DMS 273 (cell line): Measurements from ENCODE around the gene S100PBP.
"Not testable (repeated sequence)": the region's sequence is repeated elsewhere in the genome, so short reads cannot be mapped to it uniquely, and the experiment has no call there.

ENCODE experiments used
- DNase-seq: peaks from one replicate; lab custom pipeline; 2025; ENCODE audit not compliant: unreplicated experiment; lab: John Stamatoyannopoulos, UW

Gene S100PBP

GRCh38 chr1:32898958-32899357, 81.5 kb downstream of the S100PBP start:
- DNase-seq = no peak

- DNase-seq = no peak
Observed at GRCh38 chr1:32899586-32900296, 82.3 kb downstream of the S100PBP start.

GRCh38 chr1:32900371-32900955, 83.0 kb downstream of the S100PBP start:
- no peak for DNase-seq

GRCh38 chr1:32900956-32901822, 83.7 kb downstream of the S100PBP start, which contains the start of gene TMEM54:
Gene TMEM54 (minus strand): TSS chr1:32901389. CDS start chr1:32901238, 151 bp downstream.
- peak; percentile 70 for DNase-seq

- DNase-seq = no peak
Observed at GRCh38 chr1:32901823-32902534, 84.5 kb downstream of the S100PBP start.

- no peak for DNase-seq
Observed at GRCh38 chr1:32902535-32902920, 85.1 kb downstream of the S100PBP start.

- DNase-seq = no peak
Observed at GRCh38 chr1:32903991-32904785, 86.7 kb downstream of the S100PBP start.

GRCh38 chr1:32904797-32905196, 87.3 kb downstream of the S100PBP start:
- DNase-seq = no peak

GRCh38 chr1:32905588-32905987, 88.1 kb downstream of the S100PBP start:
- not testable (repeated sequence) for DNase-seq

GRCh38 chr1:32906654-32907053, 89.2 kb downstream of the S100PBP start:
- no peak for DNase-seq

- no peak for DNase-seq
Observed at GRCh38 chr1:32907435-32907834, 90.0 kb downstream of the S100PBP start.
